Activated CD8-positive, alpha-beta memory T cell treated with anti-CD3 and anti-CD28 coated beads for 4 hours (primary cell): ENCODE results near the gene NRIP3.
"Not testable (repeated sequence)": the region's sequence is repeated elsewhere in the genome, so short reads cannot be mapped to it uniquely, and the experiment has no call there.

Experiments used
- DNase-seq, 2 donors: peaks; one replicate each; pipeline ENCODE4 v3.0.0-alpha.2; 2020; ENCODE audit warnings: low read depth in 2 of 2

NRIP3 gene

GRCh38 chr11:8971924-8972316, 31.9 kb downstream of the NRIP3 start:
- DNase-seq, result no peak

GRCh38 chr11:8971196-8971923, 32.4 kb downstream of the NRIP3 start:
- DNase-seq, result no peak

DNA sequence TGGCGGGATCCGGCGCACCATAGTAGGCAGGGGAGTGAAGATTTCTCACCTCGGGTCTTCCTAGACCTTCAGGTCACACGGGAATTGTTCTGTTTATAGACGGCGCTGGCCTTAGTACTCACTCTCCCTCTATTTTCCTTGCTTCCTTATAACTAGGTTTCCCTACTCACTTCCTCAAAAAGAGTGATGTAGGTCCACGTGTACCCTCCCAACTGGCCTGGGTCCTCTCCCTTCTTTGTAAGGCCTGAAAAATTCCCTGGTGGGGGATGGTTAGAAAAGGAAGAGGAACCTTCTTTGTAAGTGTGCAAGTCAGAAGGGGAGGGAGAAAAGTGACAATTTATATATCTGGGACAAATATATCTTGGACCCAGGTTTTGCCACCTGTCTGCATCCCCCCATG, 36.6 kb downstream of the NRIP3 start:
- no peak for DNase-seq

GRCh38 chr11:8964324-8965320, 39.2 kb downstream of the NRIP3 start, which contains the start of gene TMEM9B:
Gene TMEM9B (minus strand): TSS chr11:8964442. CDS start chr11:8964313, 129 bp downstream.
- DNase-seq, result peak; percentile 51 to 54

DNA sequence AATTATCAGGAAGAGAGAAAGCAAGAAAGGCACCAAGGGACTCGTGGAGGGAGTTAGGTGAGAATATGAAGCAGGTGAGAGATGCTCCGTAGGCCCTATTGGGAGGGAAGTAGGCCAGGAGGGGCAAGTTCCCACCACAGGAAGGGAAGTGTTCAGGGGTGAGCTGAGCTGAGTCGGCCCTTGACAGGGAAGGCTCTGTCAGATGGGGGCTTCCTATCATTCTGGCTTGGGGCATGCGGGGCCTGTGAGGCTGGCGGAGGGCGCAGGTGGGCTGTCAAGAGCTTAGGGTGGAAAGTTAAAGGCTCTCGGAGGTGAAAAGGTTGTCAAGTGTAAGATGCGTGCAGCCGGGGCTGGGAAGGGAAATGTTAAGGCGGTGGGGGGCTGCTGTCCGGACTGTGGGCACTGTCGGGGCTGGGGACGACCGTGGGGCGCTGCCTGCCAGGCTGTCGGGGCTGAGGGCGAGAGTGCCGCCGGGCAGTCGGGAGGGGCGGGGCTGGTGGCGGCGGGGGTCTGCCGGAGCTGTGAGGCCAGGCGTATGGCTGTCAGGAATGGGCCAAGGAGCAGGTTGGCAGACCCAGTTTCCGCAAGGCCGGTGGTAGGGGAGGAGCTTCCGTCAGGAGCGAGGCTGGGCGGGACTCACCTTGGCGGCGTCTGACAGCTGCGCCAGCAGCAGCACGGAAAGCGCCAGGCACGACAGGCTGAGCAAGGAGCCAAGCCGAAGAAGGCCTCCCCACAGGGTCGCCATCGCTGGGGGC, 40.1 kb downstream of the NRIP3 start:
- peak; percentile 49 to 64 for DNase-seq

- no peak for DNase-seq
Observed at GRCh38 chr11:8962841-8963240, 41.0 kb downstream of the NRIP3 start.

DNA sequence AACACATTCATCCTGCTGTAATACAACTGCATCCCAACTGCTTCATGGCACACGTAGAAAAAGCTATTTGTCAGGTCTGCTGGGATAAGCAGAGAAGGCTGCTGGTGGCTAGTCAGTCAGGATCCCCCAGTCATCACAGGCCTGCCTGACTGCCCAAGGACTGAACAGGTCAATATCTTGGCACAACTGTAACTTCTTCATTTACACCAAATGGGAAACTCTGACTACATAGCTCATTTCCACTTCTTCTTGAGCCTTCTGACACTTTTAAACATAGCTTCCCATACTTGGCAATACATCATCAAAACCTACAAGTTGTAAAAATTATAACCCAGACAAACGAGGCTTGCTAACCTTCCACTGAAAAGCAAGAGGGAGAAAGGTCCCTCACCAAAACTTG, 42.4 kb downstream of the NRIP3 start:
- DNase-seq, result no peak

GRCh38 chr11:8959546-8960166, 44.1 kb downstream of the NRIP3 start:
- no peak for DNase-seq

GRCh38 chr11:8956860-8957259, 46.9 kb downstream of the NRIP3 start:
- no peak for DNase-seq

GRCh38 chr11:8948886-8949285, 54.9 kb downstream of the NRIP3 start:
- DNase-seq, result no peak

- no peak for DNase-seq
Observed at GRCh38 chr11:8947230-8947943, 56.4 kb downstream of the NRIP3 start.

GRCh38 chr11:8942518-8943066, 61.2 kb downstream of the NRIP3 start, which contains the start of gene ASCL3:
Gene ASCL3 (minus strand): TSS chr11:8943016. CDS start chr11:8938161, 4,855 bp downstream.
- no peak for DNase-seq

DNA sequence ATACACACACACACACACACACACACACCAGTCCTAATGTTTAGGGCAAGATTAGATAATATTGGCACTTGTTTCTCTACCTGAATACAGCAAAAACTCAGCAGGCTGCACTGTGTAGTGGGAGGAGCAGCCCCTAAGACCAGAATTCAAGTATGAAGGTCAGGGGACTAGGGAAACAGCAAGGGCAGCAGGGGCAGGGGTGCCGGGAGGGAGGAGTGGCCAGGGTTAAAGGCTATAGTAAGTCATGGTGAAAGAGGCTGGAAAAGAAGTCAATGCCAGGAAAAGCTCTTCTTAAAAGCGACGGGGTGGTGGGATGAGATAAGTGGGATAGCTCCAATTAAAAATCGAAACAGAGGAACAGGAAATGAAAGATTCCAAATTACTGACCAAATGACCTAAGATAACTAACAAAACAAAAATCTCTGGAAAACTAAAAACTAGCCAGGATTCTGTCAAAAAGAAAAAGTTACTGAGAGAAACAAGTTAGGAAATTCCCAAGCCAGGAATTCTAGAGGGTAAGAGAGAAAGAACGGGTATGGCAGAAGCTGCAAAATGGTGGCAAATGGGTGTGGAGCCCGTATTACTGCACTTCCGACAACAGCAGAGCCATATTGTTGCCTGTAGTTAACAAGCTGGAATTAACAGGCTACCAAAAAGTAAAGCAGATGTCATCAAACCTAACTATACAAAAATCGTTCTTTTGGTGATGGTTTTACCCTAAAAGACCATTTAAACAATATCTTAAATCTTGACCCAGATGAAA, 62.3 kb downstream of the NRIP3 start:
- DNase-seq, result no peak

DNA sequence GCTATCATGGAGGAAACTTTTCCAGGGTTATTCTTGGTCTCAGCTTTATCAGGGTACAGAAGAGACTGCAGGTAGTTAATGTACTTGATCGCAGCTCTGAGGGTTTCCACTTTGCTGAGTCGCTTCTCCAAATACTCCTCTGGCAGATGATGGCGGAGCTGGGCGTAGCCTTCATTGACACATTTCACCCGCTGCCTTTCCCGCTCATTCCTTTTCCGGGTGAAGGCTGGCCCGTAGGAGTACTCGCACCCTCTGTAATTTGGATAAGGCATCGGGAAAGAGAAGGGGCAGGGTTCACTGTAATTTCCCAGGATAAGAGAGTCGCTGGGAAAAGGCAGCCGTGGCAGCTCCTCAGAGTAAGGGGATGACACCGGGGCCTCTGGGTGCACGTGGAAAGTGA, 66.1 kb downstream of the NRIP3 start:
- DNase-seq, result no peak

DNA sequence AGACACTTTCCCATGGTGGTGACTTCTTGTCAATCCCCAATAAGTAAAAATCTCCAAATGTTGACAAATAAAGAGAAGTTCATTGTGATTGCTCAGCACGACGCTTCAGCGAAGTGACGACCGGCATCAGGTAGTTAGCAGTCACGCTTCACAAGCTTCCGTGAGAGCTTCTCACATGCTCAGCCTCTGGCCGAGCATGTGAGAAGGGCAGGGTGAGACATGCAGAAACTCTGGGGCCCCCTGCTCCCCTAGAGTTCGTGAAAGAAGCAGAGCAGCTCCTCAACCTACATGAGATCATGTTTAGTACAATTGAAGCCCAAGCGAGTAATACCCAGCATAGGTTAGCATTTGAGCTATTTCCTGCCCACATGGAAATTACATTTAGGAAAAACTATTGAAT, 66.6 kb downstream of the NRIP3 start:
- DNase-seq, result no peak

DNA sequence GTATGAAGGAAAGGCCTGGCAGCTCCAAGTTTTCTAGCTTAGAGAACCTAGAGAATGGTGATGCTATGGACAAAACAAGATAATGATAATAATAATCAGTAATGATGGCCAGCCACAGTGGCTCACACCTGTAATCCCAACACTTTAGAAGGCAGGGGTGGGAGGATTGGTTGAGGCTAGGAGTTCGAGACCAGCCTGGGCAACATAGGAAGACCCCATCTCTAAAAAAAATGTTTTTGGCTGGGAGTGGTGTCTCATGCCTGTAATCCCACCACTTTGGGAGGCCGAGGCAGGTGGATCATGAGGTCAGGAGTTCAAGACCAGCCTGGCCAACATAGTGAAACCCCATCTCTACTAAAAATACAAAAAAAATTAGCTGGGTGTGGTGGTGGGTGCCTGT, 68.0 kb downstream of the NRIP3 start:
- DNase-seq, result not testable (repeated sequence)

DNA sequence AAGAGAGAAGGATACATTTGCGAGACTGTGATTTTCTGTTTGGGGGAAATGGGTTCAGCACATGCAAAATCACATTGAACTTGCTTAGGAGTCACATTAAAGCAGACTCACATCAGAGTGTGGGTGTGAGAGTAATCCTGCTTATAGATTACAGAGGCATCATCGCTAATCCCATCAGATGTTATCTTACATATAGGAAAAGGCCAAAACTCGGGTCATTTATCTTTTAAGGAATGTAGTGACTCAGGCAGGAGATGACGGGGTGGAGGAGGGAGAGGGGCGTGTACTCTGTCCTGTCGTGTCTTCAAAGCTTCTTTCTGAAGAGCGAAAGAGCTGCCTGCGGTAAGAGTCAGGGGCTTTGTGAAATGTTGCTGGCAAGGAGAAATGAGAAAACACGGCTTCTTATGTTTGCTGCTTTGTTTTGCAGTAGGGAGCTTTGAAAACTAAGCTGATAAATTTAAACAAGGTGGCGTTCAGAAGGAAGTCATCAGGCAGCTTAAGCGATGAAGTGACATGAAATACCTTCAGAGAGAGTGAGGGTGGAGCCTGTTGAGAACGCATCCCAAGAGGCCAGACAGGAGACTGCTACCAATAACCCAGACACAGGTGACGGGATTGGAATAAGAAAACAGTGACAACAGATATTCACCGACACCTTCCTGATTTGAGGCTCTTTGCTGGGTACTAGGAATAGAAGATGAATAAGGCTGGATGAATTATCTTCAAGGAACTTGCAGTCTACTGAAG, 68.9 kb downstream of the NRIP3 start:
- no peak for DNase-seq

DNA sequence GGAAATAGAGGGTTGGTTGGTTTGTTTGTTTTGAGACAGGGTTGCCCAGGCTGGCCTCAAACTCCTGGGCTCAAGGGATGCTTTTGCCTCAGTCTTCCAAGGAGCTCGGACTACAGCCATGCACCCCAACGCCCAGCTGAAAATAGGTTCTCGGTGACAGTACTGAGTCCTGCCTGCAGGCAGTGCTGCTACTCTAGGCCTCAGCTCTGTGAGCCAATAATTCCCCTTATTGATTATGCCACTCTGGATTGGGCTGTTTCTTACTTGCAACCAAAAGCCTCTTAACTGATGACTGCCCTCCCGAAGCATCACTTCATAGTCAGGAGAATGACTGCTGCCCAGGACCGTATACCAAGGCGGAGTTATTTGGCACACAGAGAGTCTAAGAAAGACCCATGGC, 69.9 kb downstream of the NRIP3 start:
- DNase-seq, result no peak
